Fibroblast of lung (primary cell): ENCODE data around the gene AKAP13. TPM values are rescaled to one million over a fixed set of nuclear protein-coding genes. Genes with fewer than 3 reads are reported as not detected.
A peak's percentile ranks its signal among the peaks of the same experiment; 100 is the strongest.

ENCODE experiments used
- DNase-seq, 2 donors: peaks; one replicate each; pipeline versions ENCODE4 v3.0.0 to v3.0.0-alpha.2; 2010; ENCODE audit warnings: low read depth in 2 of 2
- H2AFZ ChIP-seq: 2 replicates; pipeline ENCODE4 v1.5.1; 2012; ENCODE audit warnings: low read length, control low read depth, inconsistent platforms
- H3K27ac ChIP-seq: 2 replicates; pipeline ENCODE4 v1.5.1; 2011; ENCODE audit warnings: low read length, control low read depth; ENCODE audit not compliant: insufficient read depth
- H3K27me3 ChIP-seq: 2 replicates; pipeline ENCODE4 v1.5.1; 2011; ENCODE audit warnings: mild to moderate bottlenecking, low read length; ENCODE audit not compliant: control insufficient read depth, insufficient read depth
- H3K36me3 ChIP-seq: 2 replicates; pipeline ENCODE4 v1.5.1; 2011; ENCODE audit warnings: low read length; ENCODE audit not compliant: control insufficient read depth, insufficient read depth
- H3K4me1 ChIP-seq: 2 replicates; pipeline ENCODE4 v1.5.1; 2011; ENCODE audit warnings: low read length; ENCODE audit not compliant: control insufficient read depth, insufficient read depth; ENCODE audit errors: extremely low read depth
- H3K4me2 ChIP-seq: 2 replicates; pipeline ENCODE4 v1.5.1; 2011; ENCODE audit warnings: low read length, control low read depth; ENCODE audit not compliant: insufficient read depth; ENCODE audit errors: extremely low read depth
- H3K4me3 ChIP-seq, 4 experiments: fragments of 200-600 bp in 1 of 4; sonication (generic) in 1 of 4; replicated peaks in 1 of 4; 2 replicates each; pipeline ENCODE4 v1.5.1; 2011 to 2016; ENCODE audit warnings: low read length in 4 of 4, low read depth in 3 of 4, mild to moderate bottlenecking in 3 of 4, control low read depth in 2 of 4, inconsistent platforms in 1 of 4, mixed read lengths in 1 of 4; ENCODE audit not compliant: insufficient read depth in 1 of 4; ENCODE audit errors: control extremely low read depth in 1 of 4
- H3K79me2 ChIP-seq: 2 replicates; pipeline ENCODE4 v1.5.1; 2012; ENCODE audit warnings: mild to moderate bottlenecking, low read length, inconsistent platforms; ENCODE audit not compliant: control insufficient read depth, insufficient read depth
- H3K9ac ChIP-seq: 2 replicates; pipeline ENCODE4 v1.5.1; 2011; ENCODE audit warnings: mild to moderate bottlenecking, low read length, control low read depth; ENCODE audit not compliant: insufficient read depth
- H3K9me3 ChIP-seq: 2 replicates; pipeline ENCODE4 v1.5.1; 2012; ENCODE audit warnings: low read depth, low read length; ENCODE audit not compliant: control insufficient read depth, insufficient read depth
- H4K20me1 ChIP-seq: 2 replicates; pipeline ENCODE4 v1.5.1; 2011; ENCODE audit warnings: low read length; ENCODE audit not compliant: control insufficient read depth, insufficient read depth; ENCODE audit errors: extremely low read depth
- EZH2 ChIP-seq: IDR thresholded peaks from 2 replicates; pipeline ENCODE4 v1.5.1; 2012; ENCODE audit warnings: low read length, control low read depth, mild to moderate bottlenecking; ENCODE audit errors: missing control alignments
- polyA plus RNA-seq, 2 donors: library from polyadenylated mRNA; depleted of rRNA in 1 of 2; stranded (reverse) in 1 of 2; unstranded in 1 of 2; fragments of >200 nt; gene quantifications; 2 replicates each; pipeline ENCODE4 v1.2.1, GENCODE V29; 2011 to 2012; ENCODE audit warnings: missing spikeins in 1 of 2
- total RNA-seq: library from RNA; depleted of rRNA; stranded (reverse); fragments of >200 nt; gene quantifications from 2 replicates; pipeline ENCODE4 v1.2.1, GENCODE V29; 2014
- TF ChIP-seq, protein P1 (sequence below), 2 donors: IDR thresholded peaks in 1 of 2; conservative IDR thresholded peaks in 1 of 2; 1 replicate in 1 of 2; 2 replicates in 1 of 2; pipeline ENCODE4 v1.5.1; 2011 to 2012; ENCODE audit warnings: low read length in 2 of 2, control low read depth in 1 of 2, inconsistent platforms in 1 of 2, low read depth in 1 of 2, mild to moderate bottlenecking in 1 of 2

The AKAP13 gene
- total and polyA plus RNA-seq, 2 donors (not counting 1 experiment from before 2014, with no cell fraction given): 8.3 to 68.4 TPM

DNA sequence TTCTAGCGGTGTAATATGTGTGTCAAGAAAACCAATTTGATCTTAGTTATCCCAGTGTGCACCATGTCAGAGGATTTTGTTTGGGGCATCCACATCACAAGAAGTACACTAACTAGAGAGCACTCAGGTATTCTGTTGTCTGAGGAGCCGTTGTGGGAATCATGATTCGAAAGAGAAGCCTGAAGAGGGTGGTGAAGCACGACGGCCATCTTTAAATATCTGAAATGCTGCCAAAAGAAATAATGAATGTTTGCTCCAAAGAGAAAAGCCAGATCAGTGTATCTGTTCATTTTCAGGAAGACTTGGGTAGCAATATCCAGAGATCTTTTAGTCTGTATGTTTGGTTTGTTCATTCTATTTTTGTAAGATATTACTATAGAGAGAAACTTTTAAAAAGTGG is 233.7 kb downstream of the AKAP13 start:
- no peak overlapping the region for H3K4me2 ChIP-seq
- TF ChIP-seq, protein P1, sequence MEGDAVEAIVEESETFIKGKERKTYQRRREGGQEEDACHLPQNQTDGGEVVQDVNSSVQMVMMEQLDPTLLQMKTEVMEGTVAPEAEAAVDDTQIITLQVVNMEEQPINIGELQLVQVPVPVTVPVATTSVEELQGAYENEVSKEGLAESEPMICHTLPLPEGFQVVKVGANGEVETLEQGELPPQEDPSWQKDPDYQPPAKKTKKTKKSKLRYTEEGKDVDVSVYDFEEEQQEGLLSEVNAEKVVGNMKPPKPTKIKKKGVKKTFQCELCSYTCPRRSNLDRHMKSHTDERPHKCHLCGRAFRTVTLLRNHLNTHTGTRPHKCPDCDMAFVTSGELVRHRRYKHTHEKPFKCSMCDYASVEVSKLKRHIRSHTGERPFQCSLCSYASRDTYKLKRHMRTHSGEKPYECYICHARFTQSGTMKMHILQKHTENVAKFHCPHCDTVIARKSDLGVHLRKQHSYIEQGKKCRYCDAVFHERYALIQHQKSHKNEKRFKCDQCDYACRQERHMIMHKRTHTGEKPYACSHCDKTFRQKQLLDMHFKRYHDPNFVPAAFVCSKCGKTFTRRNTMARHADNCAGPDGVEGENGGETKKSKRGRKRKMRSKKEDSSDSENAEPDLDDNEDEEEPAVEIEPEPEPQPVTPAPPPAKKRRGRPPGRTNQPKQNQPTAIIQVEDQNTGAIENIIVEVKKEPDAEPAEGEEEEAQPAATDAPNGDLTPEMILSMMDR (conservative IDR thresholded peaks at IDR 0.05 in 1 of 2, IDR thresholded peaks at IDR 0.05 in 1 of 2; ENCODE audit: low read depth in 1 of 2, low read length in 2 of 2): no peak
- TF ChIP-seq EZH2: no peak
- H3K4me3 ChIP-seq: no peak overlapping the region
- DNase-seq: no peak
- peaks cover 22% of the 10 kb centered on the region for H3K4me1 ChIP-seq
- H3K79me2 ChIP-seq: no peaks in the 10 kb centered on the region
- H3K27me3 ChIP-seq: no peaks in the 10 kb centered on the region
- peak overlapping the region; percentile 36 for H2AFZ ChIP-seq
- H3K9me3 ChIP-seq: no peaks in the 10 kb centered on the region
- H3K36me3 ChIP-seq: no peaks in the 10 kb centered on the region
- H4K20me1 ChIP-seq: no peaks in the 10 kb centered on the region
- H3K27ac ChIP-seq: no peak overlapping the region
- H3K9ac ChIP-seq: no peak overlapping the region

DNA sequence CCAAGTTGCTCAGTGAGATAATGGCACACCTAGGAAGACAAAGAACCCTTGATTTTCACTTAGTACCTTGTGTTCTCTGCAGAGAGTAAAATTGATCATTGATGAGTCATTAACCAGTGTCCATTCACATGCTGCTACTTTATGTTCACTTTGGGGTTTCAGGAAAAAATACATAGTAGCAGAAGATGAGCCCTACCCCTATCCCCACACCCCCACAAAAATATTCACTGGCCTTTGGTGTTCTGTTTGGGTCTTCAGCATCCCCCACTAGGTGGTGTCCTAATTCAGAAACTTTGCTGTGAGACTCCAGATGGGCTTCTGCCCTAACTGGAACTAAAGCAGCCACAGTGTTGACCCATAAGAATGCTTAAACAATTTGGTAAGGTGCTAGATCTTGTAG is 235.5 kb downstream of the AKAP13 start:
- Histone ChIP-seq H3K27me3 (no peaks in the 10 kb centered on the region), H3K36me3 (no peaks in the 10 kb centered on the region), H3K79me2 (peaks cover 12% of the 10 kb centered on the region), H3K9ac (no peak overlapping the region), H3K27ac (peak overlapping the region; percentile 83), H3K9me3 (no peaks in the 10 kb centered on the region), H2AFZ (no peak overlapping the region), H3K4me3 (no peak overlapping the region), H4K20me1 (no peaks in the 10 kb centered on the region), H3K4me1 (peaks cover 23% of the 10 kb centered on the region), H3K4me2 (no peak overlapping the region)
- DNase-seq: peak; percentile 50 to 73
- no peak for TF ChIP-seq EZH2
- TF ChIP-seq, protein P1 (conservative IDR thresholded peaks at IDR 0.05 in 1 of 2, IDR thresholded peaks at IDR 0.05 in 1 of 2; ENCODE audit: low read depth in 1 of 2, low read length in 2 of 2): peak; percentile 41 to 65

DNA sequence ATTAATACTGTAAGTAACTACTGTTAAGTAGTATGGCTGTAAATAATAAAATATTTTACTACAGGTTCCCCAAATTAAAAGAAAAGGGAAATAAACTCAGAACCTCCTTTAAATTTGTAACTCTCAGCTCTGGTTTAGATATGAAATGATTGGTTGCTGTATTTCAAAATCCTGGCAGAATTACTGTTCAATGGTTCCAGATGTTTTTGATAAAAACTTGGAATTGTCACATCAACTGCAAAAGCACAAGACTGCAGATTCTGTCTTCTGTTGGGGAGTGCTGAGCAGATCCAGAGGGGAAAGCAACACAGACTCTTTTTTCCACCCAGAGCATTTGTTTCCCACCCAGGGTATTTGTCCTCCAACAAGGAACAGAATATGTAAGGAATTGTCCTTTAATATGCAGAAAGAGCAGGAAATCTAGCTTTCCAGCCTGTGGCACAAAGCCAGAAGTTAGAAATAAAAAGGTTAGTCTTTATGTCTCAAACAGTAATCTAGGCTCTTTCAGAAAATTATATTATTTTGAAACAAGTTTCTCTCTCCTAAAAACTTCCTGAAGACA is 236.2 kb downstream of the AKAP13 start:
- Histone ChIP-seq H3K4me3 (no peak overlapping the region), H3K4me2 (peak overlapping the region; percentile 48), H3K4me1 (peaks cover 23% of the 10 kb centered on the region), H3K27ac (peak overlapping the region; percentile 83), H4K20me1 (no peaks in the 10 kb centered on the region), H3K9ac (no peak overlapping the region), H2AFZ (no peak overlapping the region), H3K27me3 (no peaks in the 10 kb centered on the region), H3K79me2 (peaks cover 19% of the 10 kb centered on the region), H3K36me3 (no peaks in the 10 kb centered on the region), H3K9me3 (no peaks in the 10 kb centered on the region)
- DNase-seq: peak in 1 of 2 donors; percentile 78
- TF ChIP-seq, protein P1 (conservative IDR thresholded peaks at IDR 0.05 in 1 of 2, IDR thresholded peaks at IDR 0.05 in 1 of 2; ENCODE audit: low read depth in 1 of 2, low read length in 2 of 2): no peak
- no peak for TF ChIP-seq EZH2
